H4 (cell line): ENCODE measurements around the gene SMARCB1. TPM values are rescaled to one million over a fixed set of nuclear protein-coding genes. Genes with fewer than 3 reads are reported as not detected.

Source experiments
- DNase-seq: peaks from one replicate; pipeline ENCODE4 v3.0.0-alpha.2; 2015; ENCODE audit warnings: low spot score
- total RNA-seq: library from RNA; depleted of rRNA; stranded (reverse); fragments of >200 nt; shearing (Covaris generic); gene quantifications from 2 replicates; pipeline ENCODE4 v1.2.3, GENCODE V29; 2014

Gene SMARCB1
- total RNA-seq, 1 experiment from 2014 or later: 50.9 TPM

DNA sequence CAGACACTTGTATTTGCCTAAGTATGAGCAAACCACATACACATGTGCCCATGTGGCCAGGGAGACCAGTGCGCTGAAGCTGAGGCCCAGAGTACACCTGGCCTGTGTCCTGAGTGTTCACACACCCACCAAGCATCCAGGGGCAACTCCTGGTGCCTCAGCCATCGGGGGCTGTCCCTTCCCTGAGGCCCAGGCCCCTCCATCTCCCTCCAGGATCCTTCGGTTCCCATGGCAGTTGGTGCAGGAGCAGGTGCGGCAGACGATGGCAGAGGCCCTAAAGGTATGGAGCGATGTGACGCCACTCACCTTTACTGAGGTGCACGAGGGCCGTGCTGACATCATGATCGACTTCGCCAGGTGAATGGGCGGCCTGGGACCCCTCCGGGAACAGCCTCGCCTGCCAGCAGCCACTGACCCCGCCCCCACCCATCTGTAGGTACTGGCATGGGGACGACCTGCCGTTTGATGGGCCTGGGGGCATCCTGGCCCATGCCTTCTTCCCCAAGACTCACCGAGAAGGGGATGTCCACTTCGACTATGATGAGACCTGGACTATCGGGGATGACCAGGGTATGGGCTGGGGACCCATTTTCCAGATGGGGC is 6.5 kb upstream of the SMARCB1 start:
- no peak for DNase-seq

DNA sequence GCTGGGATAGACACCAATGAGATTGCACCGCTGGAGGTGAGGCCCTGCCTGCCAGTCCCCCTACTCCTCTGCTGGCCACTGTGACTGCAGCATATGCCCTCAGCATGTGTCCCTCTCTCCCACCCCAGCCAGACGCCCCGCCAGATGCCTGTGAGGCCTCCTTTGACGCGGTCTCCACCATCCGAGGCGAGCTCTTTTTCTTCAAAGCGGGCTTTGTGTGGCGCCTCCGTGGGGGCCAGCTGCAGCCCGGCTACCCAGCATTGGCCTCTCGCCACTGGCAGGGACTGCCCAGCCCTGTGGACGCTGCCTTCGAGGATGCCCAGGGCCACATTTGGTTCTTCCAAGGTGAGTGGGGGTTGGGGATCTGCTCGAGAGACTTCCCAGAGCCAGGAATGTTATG is 5.7 kb upstream of the SMARCB1 start:
- DNase-seq: no peak

DNA sequence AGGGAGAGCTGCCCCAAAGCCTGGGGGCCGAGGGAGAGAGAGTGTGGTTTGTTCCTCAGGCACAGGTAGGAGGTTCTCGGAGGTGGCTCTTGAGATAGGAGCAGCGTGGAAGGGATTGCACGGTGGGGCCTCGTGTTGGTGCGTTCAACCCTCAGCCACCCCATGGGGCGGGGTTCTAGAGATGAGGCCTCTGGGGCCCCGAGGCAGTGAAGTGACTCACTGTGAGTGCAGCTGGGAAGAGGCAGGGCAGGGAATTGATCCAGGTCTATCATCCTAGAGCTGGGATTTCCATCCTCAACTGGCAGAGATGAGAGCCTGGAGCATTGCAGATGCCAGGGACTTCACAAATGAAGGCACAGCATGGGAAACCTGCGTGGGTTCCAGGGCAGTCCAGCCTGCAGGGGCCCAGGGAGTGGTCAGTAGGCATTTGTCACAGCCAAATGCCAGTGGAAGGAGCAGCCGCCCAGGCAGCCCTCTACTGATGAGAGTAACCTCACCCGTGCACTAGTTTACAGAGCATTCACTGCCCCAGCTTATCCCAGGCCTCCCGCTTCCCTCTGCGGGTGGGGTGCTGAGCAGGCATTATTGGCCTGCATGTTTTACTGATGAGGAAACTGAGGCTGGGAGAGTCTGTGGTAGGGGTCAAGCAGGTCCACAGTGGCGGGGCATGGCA is 5.1 kb upstream of the SMARCB1 start:
- DNase-seq: peak; percentile 43

DNA sequence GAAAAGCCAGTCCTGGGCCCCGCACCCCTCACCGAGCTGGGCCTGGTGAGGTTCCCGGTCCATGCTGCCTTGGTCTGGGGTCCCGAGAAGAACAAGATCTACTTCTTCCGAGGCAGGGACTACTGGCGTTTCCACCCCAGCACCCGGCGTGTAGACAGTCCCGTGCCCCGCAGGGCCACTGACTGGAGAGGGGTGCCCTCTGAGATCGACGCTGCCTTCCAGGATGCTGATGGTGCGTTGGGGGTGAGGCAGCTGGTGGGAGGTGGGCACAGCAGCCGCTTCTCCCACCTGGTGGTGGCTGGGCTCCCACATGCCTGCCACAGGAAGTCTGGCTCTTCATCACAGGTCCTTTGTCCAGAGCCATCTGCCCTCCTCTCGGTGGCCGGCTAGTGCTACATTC is 4.5 kb upstream of the SMARCB1 start:
- no peak for DNase-seq

DNA sequence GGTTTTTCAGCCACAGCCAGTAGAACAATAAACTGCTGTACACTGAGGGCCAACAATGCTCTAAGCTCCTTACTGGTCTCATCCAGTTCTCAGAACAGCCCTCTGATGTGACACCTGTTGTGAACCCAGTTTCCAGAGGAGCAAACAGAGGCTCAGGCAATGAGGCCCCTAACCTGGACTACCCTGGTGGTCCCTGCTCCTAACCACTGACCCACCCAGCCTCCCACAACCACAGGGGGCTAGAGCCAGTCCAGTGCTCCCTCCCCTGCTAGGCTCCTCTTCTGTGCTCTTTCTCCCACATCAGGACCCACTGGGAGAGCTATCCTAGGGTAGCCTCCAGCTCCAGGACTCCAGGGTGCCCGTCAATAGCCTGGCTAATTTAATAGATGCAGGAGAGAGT is 4.1 kb upstream of the SMARCB1 start:
- no peak for DNase-seq

DNA sequence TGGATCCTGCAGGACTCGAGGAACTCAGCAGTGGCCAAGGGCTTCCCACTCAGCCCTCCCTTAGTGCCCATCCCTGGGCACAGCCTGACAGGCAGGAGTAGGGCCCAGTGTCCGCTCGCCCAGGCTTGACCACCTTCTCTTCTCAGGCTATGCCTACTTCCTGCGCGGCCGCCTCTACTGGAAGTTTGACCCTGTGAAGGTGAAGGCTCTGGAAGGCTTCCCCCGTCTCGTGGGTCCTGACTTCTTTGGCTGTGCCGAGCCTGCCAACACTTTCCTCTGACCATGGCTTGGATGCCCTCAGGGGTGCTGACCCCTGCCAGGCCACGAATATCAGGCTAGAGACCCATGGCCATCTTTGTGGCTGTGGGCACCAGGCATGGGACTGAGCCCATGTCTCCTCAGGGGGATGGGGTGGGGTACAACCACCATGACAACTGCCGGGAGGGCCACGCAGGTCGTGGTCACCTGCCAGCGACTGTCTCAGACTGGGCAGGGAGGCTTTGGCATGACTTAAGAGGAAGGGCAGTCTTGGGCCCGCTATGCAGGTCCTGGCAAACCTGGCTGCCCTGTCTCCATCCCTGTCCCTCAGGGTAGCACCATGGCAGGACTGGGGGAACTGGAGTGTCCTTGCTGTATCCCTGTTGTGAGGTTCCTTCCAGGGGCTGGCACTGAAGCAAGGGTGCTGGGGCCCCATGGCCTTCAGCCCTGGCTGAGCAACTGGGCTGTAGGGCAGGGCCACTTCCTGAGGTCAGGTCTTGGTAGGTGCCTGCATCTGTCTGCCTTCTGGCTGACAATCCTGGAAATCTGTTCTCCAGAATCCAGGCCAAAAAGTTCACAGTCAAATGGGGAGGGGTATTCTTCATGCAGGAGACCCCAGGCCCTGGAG is 3.3 kb upstream of the SMARCB1 start:
- DNase-seq: no peak

DNA sequence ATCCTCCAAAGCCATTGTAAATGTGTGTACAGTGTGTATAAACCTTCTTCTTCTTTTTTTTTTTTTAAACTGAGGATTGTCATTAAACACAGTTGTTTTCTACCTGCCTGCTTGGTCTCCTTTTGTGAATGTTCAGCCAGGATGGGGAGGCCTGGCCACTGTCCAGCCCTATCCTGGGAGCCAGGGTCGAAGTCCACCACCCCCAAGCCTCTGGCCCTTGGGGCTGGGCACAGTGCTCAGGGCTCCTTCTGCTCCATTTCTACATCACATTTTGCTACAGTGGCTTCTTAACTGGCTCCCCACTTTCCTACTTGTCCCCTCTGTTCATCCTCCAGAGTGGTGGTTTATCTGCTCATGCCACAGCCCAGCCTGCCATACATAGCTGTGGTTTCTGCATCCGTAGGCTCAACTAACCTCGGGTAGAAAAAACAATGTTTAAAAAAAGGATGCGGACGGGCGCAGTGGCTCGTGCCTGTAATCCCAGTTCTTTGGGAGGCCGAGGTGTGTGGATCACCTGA is 2.5 kb upstream of the SMARCB1 start:
- DNase-seq: peak; percentile 69

DNA sequence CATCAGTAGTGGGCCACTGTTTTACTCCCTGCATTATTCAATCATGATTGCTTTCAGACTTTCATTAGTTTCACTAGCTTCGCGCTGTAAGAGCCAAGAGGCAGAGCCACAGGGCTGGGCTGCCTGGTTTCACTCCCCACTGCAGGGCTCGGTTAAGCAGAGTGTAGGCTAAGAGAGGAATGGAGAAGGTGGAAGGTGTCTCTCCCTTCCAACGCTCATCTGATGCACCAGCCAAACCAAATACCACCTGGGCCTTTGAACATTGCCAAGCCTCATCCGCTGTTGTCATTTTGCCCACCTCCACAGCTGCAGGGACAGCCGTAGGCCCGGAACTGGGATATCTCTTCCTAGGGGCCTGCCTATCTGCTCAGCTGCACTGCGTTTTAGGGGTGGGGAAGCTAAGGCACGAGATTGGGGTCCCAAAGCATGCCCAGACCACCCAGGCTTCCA is 480 bp upstream of the SMARCB1 start:
- no peak for DNase-seq

DNA sequence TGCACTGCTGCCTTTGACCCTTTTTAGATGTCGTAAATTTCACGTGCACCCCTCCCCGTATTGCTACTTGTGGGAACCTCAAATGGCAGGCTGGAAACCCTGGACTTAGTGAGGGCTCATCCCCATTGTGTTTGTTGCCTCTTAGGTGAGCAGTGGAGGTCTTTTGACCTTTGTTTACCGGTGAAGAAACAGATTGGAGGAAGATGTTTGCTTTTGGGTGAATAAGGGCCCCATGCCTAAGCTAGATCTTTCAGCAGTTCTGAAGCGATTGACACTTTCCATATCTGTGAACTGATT is 782 bp downstream of the SMARCB1 start:
- DNase-seq: no peak

DNA sequence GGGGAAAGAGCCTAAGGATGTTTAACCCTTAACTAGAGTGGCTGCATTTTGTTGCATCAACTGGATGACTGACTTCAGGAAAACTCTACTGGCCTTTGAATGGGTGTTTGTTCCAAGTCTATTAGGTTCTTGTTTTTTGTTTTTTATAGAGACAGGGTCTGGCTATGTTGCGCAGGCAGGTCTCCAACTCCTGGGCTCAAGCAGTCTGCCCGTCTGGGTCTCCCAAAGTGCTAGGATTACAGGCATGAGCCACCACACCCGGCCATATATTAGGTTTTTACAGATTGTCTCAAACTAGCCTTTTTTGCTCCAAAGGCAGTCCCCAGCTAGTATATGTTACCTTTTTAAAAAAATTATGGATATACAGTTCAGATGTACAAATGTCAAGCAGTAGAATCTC is 1.1 kb downstream of the SMARCB1 start:
- no peak for DNase-seq

DNA sequence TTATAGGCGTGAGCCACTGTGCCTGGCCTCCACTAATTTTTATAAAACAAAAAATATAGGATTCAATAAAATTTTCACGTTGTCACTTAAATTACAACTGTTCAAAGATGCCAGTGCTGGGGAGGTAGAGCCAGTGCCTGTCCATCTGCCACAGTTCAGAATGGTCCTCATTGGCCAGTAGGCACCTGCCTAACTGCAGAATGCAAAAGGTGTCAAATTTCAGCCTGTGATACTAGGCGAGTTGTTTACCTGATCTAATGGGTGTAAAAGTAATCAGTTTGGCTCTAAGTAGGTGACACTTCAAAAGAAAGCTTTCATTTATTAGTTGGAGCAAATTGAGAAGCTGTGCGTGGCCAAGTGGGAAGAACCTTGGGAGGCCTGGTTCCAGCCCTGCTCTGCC is 2.4 kb downstream of the SMARCB1 start:
- no peak for DNase-seq

DNA sequence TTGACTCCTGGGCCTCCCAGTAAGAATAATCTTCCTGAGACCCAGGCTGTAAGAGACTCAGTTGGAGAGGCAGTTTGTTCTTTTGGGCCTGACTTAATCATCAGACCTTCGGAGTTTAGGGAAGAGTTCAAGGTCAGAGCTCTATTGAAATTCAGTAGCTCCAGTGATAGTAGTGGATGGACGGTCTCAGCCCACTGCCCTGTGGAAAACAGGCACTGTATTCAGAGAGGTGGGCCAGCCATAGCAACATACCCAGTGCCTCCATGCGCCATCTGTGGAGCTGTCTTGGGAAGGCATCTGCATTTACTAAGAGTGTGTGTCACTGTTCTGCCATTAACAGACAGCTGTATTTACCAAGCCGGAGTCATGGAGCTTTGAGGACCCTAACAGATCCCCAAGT is 2.9 kb downstream of the SMARCB1 start:
- DNase-seq: no peak

DNA sequence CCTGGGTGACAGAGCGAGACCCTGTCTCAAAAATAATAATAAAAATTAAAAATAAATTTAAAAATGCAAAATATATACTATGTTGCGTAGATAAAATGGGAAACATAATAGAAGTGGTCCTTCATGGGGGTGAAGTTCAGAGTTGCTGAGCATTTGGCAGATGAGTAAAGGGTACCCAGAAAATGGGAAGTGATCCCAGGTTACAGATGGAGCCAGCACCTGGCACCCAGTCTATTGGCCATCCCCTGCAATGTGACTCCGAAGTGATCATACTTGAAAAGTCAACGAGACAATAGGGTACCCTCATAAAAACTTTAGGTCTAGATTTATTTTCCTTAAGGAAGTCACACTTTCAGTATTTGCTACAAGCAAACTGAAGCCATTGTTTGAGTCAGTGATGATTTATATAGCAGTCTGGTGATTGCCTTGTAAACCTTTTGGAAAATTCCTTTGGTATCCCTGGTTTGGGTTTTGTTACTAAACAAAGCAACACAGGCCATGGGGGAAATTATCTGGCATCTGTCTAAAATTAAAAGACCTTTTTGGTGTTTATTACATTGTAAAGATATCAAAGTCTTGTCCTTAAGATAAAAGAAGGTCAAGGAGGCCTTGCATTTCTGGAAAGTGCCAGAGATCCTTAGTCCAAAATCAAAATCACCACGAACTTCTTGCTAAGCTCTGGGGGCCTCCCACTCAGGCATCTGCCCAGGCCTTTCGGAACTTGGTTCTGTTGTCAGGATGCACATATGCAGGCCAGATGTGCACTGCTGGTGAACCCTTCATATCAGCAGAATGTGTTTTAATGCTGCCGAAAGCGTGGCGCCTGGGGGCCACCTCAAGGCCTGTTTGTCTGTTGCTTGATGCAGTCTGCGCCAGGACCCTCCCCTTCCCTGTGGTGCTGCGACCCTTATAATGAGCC is 4.3 kb downstream of the SMARCB1 start:
- DNase-seq: no peak

DNA sequence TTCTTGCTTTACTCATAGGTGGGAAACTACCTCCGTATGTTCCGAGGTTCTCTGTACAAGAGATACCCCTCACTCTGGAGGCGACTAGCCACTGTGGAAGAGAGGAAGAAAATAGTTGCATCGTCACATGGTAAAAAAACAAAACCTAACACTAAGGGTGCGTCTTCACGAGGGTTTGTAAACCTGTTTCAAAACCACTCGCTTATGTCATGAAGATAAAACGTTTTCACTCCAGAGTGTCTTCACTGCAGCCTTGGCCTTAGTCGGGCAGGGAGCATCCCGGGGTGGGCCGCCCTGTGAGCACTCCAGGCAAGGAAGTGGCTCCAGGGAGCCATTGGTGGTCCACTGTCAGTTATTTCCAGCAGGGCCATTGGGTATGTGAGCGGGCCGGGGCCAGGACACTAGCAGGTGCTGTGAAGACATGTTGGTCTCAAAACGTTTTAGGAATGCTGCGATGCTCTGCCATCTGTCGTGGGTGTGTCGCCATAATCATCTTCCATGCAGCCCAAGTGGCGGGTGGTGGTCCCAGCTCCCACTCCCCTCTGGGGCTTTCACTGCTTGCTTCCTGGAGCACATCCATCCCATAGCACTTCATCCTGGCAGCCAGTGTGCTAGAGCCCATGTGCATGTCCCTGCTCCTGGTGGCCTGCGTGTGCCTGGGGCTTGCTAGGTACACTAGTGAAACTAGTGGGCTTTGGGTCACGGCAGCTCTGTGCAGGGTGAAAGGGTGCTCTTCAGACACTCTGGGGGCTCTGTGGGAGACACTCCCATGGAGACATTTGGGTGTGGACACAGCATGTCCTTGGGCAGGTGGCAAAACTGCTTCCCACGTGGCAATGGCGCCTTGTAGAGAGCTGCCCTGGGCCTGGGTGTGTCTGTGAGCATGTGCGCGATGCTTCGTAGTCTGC is 5.2 kb downstream of the SMARCB1 start:
- no peak for DNase-seq

DNA sequence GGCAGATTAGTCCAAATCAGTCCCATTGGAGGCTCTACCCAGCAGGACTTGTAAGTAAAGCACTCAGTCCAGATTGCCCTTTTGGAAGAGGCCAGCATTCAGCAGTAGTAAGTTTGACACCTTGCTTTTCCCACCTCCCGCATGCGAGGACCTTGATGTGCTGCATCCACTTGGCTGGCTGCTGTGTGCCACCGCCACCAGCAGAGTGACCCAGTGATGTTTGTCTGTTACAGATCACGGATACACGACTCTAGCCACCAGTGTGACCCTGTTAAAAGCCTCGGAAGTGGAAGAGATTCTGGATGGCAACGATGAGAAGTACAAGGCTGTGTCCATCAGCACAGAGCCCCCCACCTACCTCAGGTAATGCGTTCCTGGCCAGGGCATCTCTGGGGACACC is 6.6 kb downstream of the SMARCB1 start:
- DNase-seq: no peak

DNA sequence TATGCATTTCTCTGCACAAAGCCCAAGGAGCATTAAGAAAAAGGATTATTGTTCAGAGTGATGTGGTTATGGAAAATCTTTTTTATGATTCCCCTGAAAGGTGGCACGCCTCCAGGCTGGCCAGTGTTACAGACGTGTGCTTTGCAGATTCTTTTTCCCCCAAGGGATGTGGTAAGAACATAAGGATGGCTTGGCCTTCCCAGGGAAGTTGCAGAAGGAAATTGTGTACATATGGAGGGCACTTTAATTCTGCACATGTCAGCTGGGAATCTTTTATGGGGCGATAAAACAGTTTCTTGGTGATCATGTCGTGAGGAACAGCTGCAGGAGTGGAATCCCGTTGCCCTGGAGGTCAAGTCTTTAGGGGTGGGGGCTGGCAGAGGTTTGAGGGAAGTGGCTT is 9.7 kb downstream of the SMARCB1 start:
- DNase-seq: no peak

DNA sequence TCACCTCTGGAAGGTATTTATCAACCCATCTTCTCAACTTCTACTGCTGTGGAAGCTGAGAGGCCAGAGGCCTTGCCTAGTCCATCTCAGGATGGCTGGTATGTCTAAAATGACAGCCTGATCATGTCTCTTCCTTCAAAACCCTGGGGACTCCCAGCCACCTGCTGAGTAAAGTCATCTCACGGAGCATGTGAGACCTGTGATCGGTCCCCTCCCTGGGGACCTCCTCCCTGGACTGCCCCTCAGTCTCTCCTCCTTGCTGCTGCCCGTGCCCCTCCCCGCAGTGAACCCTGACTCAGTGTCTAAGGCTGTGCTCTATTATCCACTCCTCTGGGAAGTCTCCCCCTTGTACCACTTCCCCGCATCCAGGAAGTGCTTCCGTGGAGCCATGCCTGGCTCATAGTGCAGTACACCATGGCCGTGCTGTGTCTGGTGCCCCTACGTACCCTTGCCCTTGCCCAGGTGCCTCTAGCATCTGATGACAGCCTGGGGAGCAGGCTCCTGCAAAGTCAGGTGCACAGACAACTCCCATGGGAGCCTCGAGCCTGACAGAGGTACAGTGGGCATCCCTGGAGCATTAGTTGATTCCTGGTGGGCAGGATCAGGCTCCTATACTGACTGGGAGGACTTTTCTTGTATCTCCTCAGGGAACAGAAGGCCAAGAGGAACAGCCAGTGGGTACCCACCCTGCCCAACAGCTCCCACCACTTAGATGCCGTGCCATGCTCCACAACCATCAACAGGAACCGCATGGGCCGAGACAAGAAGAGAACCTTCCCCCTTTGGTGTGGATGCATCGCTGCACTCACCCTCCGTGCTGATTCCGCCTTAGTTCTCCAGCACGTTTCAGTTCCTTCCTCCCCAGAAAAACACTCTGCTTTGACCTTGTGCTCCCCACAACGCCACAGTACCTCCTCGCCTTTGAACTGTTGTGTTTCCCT is 13.8 kb downstream of the SMARCB1 start:
- no peak for DNase-seq

DNA sequence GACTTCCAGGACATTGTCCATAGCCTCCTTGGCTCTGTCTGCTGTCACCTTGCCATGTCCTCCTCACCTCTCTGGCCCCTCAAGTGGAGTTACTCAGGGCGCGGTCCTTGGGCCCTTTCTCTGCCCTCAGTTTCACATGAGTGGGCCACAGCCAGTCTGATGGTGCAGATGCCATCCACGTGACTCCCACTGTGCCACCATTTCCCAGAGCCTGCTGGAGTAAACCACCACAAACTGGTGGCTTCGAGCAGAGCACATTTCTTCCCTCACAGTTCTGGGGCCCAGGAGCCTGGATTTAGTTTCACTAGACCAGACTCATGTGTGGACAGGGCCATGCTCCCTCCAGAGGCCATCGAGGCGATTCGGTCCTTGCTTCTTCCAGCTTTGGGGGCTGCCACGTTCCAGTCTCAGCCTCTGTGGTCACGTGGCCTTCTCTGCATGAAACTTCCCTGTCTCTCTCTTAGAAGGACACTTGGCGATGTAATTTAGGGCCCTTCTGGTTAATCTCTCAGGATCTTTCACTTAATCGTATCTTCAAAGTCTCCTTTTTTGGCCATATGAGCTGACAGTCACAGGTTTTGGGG is 14.6 kb downstream of the SMARCB1 start:
- DNase-seq: no peak

DNA sequence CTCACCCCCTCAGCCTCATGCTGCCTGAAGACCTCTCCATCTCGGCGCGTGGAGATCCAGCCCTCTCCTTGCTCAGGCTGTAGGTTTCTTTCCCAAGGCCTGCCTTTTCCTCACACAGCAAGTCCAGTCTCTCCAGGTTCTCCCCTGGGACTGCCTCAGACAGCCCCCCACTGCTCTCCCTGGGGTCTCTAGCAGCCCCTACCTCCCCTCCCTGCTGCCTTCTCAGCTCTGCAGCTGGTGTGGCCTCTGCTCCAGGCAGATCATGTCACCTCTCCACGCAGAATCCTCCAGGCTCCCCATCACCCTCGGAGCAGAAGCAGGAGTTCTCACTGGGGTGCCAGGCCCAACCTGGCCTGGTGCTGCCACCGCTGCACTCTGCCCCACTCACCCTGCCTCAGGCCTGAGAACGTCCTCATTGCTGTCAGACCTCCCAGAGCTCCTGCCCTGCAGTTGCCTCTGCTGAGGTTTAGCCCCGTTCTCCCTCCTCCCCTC is 15.2 kb downstream of the SMARCB1 start:
- no peak for DNase-seq
